GM21529 (cell line): ENCODE data around the gene DNAJC1.
"Not testable (repeated sequence)": the region's sequence is repeated elsewhere in the genome, so short reads cannot be mapped to it uniquely, and the experiment has no call there.

Experiments
- ATAC-seq: cut with Tn5 transposase; IDR thresholded peaks from one replicate; pipeline ENCODE4 v1.9.1; 2021; ENCODE audit not compliant: unreplicated experiment

DNAJC1 gene

GRCh38 chr10:21910798-21911197, 92.7 kb downstream of the DNAJC1 start:
- ATAC-seq: no peak

GRCh38 chr10:21907436-21907835, 96.1 kb downstream of the DNAJC1 start:
- no peak for ATAC-seq

DNA sequence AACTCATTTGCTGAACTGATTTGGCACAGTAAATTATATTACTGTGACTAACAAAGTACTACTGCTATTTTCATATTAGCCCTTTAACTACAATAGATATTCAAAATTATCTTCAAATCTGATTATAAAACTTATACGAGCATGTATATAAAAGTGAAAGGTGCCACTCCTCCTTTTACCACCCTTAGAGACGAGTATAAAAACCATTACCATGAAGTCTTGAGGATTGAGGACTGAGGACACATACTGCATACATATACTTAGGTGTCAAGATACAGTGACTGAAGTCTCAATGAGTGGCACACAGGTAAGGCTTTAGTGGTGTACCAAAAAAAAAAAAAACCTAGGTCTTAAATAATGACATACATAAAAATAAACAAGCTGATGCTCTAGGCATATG, 98.6 kb downstream of the DNAJC1 start:
- ATAC-seq: no peak

GRCh38 chr10:21899736-21900135, 103.8 kb downstream of the DNAJC1 start:
- no peak for ATAC-seq

DNA sequence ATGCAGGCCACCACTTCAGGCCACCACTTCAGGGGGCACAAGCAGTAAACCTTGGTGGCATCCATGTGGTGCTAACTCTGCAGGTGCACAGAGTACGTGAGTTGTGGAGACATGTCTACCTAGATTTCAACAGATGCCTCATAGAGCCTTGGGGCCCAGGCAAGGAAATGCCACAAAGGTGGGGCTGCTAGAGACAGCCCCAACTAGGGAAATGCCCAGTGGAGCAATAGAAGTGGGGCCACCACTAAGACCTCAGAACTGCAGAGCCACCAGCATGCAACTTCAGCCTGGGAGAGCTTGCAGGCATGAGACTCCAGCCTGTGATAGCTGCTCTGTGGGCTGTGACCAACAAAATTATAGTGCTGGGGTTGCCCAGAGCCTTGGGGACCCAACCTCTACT, 107.6 kb downstream of the DNAJC1 start:
- ATAC-seq: no peak

DNA sequence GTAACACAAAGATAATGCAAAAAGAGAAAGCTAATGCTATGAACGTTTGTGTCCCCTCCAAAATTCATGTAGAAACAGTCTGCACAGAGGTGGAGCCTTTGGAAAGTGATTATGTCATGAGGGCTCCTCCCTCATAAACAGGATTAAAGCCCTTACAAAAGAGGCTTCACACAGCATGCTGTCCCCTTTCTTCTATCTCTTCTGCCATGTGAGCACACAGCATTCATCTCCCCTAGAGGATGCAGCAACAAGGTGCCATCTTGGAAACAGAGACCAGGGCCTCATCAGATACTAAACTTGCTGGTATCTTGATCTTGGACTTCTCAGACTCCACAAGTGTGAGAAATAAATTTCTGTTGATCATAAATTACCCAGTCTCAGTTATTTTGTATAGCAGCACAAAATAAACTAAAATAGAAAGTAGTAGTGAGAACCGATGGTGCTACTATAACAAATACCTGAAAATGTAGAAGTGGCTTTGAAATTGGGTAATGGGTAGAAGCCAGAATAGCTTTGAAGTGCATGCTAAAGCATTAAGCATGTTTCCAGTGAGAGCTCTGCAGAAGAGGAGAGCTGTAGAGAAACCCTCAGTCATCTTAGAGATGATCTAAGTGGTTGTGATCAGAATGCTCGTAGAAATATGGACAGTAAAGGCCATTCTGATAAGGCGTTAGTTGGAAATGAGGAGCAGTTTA, 108.7 kb downstream of the DNAJC1 start:
- ATAC-seq: no peak

DNA sequence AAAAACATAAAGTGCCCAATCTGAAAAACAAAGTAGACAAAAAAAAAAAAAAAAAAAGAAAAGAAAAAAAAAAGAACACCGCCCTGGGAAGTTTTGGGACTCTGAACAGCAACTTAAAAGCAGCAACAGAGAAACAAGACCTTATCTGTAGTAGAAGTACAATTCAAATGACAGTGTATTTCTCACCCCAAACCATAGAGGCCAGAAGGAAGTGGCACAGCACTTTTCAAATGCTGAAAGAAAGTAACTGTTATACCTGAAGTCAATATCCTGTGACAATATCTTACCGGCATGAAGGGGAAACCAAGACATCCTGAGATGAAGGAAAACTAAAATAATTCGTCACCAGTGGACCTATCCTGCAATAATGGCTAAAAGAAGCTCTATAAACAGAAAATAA, 112.1 kb downstream of the DNAJC1 start:
- no peak for ATAC-seq

DNA sequence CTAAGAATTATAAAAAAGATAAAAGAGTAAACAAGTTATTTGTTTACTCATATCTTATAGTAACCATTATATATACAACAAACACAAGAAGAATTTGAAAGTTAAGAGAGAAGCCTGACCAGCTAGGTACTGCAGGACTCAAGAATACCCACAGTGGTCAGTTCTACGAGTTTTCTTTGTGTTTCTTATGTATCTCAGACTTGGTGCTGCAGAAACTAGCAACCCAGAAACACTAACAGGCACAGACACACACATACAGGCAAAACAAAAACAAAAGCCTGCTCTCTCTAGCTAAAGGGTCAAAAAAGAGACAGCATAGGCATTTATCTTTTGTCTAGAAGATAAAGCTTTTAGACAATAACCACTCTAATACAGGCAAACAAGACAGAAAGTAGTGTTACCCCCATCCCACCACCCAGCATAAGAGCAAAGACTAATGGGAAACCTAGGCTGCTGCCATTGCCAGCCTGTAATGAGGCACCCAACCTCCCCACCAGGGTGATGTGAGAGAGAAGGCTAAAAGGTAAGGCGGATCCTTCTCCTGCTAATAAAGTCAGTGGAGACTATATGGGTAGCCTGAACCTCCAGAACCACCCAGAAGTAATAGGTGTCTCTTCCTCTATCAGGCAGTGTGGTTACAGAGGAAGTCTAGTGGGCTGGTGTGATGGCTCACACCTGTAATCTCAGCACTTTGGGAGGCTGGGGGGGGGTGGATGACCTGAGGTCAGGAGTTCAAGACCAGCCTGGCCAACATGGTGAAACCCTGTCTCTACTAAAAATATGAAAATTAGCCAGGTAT, 113.9 kb downstream of the DNAJC1 start:
- ATAC-seq: no peak

DNA sequence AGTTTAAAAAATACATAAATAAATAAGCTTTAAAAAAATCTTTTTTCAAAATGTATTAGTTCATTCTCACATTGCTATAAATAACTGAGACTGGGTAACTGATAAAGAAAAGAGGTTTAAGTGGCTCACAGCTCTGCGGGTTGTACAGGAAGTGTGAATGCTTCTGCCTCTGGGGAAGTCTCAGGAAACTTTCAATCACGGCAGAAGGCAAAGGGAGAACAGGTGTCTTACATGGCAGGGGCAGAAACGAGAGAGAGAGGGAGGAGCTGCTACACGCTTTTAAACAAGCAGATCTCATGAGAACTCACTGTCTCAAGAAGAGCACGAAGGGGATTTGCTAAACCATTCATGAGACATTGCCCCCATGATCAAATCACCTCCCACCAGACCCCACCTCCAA, 114.6 kb downstream of the DNAJC1 start:
- peak; percentile 98 for ATAC-seq

- ATAC-seq: no peak
Measured at GRCh38 chr10:21885940-21886339, 117.6 kb downstream of the DNAJC1 start.

DNA sequence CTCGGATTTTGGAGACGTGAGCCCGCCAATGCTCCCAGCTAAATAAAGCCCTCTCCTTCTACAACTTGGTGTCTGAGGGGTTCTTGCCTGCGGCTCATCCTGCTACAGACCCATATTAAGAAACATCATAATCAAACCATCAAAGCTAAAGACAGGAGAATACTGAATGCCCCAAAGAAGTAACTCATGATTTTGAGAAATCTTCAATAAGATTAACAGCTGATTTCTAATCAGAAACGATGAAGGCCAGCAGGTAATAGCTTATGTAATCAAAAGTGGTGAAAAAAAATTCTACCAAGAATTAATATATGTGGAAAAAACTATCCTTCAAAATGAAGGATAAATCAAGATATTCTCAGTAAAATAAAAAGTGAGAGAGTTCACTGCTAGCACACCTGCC, 130.3 kb downstream of the DNAJC1 start:
- no peak for ATAC-seq

DNA sequence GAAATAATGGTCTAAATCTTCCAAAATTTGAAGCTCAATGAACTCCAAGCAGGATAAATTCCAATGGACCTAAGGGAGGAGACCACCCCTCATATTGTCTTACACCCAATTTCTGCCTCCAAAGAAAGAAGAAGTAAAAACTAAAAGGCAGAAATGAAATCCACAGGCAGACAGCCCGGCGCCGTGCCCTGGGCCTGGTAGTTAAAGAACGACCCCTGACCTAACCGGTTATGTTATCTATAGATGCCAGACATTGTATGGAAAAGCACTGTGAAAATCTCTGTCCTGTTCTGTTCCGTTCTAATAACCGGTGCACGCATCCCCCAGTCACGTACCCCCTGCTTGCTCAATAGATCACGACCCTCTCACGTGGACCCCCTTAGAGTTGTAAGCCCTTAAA, 130.8 kb downstream of the DNAJC1 start:
- ATAC-seq: not testable (repeated sequence)

DNA sequence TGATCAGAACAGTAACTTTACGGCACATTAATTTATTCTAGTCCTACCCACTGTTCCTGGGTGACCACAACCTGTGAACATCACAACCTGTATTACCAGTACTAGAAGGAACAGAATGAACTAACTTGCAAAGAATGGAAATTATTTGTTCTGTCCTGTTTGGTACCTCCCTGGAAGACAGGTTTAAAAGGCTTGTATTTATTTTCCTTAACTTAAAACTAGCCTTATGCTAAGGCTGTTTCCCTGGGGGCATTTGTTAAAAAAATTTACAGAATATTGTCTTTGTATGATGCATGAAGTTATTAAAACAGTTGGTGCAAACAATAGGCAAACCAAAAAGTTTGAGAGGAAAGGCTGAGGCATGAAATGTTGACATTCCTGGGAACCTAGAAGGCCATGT, 132.7 kb downstream of the DNAJC1 start:
- ATAC-seq: no peak

DNA sequence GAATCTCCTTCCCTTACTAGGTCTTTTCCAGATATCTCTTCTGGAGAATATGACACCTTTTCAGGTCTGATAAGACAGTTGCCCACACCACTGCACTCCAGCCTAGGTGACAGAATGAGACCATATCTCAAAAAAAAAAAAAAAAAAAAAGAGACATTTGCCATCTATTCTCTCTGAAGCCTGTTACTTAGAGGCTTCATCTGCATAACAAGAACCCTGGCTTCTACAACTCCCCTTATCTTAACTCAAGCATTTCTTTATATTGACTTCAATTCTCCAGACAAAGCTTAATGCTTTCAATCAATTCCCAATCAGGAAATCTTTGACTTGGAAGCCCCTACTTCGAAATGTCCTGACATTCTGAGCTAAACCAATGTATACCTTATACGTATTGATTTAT, 134.4 kb downstream of the DNAJC1 start:
- ATAC-seq: not testable (repeated sequence)

DNA sequence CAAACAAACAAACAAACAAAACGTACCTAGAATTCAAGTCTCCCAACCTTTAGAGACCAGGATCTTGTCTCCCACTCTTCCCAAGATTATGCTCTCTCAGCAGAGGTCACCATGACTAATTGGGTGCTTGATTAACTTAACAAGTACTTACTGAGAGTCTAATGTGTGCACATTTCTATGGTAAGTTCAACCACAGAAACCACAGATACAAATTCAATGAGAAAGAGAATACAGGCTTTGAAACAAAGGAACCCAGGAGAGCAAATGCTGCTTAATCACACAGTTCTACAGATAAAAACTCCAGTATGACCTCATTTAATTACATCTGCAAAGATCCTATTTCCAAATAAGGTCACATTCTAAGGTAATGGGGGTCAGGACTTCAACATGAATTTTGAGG, 142.8 kb downstream of the DNAJC1 start:
- ATAC-seq: no peak

DNA sequence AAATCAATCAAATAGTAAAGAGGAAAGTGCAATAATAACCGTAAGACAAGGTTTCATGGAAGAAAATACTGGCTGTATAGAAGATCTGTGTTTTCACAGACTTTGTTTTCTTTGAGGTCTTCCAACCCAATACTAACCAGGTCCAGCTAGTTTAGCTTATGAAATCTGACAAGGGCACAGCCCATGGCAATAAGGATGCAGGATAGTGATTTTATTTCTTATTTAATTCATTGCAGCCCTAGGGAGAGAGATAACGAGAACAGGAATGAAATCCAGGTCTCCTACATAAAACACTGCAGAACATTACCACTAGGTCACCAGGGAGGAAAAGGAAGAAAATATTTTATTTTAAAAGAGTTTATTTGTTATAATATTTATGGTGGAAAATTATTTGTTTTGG, 145.1 kb downstream of the DNAJC1 start:
- ATAC-seq: no peak

- no peak for ATAC-seq
Measured at GRCh38 chr10:21849607-21850006, 153.9 kb downstream of the DNAJC1 start.

- no peak for ATAC-seq
Measured at GRCh38 chr10:21843645-21844044, 159.9 kb downstream of the DNAJC1 start.

DNA sequence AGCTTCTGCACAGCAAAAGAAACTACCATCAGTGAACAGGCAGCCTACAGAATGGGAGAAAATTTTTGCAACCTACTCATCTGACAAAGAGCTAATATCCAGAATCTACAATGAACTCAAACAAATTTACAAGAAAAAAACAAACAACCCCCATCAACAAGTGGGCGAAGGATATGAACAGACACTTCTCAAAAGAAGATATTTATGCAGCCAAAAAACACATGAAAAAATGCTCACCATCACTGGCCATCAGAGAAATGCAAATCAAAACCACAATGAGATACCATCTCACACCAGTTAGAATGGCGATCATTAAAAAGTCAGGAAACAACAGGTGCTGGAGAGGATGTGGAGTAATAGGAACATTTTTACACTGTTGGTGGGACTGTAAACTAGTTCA, 162.3 kb downstream of the DNAJC1 start:
- ATAC-seq: not testable (repeated sequence)

- ATAC-seq: not testable (repeated sequence)
Measured at GRCh38 chr10:21837487-21837886, 166.0 kb downstream of the DNAJC1 start.

GRCh38 chr10:21834574-21834973, 169.0 kb downstream of the DNAJC1 start:
- ATAC-seq: not testable (repeated sequence)

DNA sequence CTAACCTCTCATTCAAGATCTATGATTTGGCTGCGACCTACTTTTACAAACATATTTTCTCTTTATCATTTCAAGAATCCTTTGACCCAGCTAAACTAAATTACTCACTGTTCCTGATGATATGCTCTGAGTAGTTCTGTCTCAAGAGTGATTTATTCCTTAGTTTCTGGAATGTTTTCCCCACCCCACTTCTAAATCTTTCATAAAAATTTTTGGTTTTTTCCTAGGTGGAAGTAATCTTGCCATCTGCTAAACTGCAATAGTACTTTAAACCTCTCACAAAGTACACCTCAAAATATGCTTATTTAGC, 170.8 kb downstream of the DNAJC1 start:
- ATAC-seq: no peak
